Body of pancreas (tissue), 4 donors: Measurements from ENCODE around the gene FKBP2.

Experiments used
- CTCF ChIP-seq, 7 experiments: fragments of 450-650 bp in 4 of 7; fragments of 200-600 bp in 3 of 7; sonication (generic) in 3 of 7; IDR thresholded peaks; one replicate each; pipeline ENCODE4 v1.5.1; 2016 to 2019; ENCODE audit warnings: antibody characterized with exemption in 7 of 7
- POLR2A ChIP-seq, 3 donors: fragments of 450-650 bp; IDR thresholded peaks; one replicate each; pipeline ENCODE4 v1.6.1; 2016; ENCODE audit warnings: antibody characterized with exemption in 3 of 3, mild to moderate bottlenecking in 2 of 3

DNA sequence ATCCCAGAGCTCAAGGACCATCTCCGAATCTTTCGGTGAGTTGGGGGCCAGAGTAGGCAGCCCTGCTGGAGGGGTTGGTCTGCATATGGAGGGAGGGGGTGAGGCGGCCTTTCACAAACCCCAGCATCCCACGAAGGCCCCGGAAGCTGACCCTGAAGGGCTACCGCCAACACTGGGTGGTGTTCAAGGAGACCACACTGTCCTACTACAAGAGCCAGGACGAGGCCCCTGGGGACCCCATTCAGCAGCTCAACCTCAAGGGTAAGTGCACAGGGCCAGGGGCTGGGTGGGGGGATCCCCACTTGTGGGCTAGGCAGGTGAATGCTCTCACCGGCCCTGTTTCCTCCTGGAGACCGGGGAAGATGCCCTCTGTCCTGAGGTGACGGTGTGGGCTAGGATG lies 21.1 kb upstream of the FKBP2 start:
- no peak for TF ChIP-seq CTCF (IDR thresholded peaks at IDR 0.05)
- TF ChIP-seq POLR2A (IDR thresholded peaks at IDR 0.05), result no peak
